ENCODE data around the gene MIDN. TPM values are rescaled to one million over a fixed set of nuclear protein-coding genes. Genes with fewer than 3 reads are reported as not detected.
A peak's percentile ranks its signal among the peaks of the same experiment; 100 is the strongest.

The MIDN gene
- total RNA-seq, 1 donor from 2014 or later, result 60.5 TPM

DNA sequence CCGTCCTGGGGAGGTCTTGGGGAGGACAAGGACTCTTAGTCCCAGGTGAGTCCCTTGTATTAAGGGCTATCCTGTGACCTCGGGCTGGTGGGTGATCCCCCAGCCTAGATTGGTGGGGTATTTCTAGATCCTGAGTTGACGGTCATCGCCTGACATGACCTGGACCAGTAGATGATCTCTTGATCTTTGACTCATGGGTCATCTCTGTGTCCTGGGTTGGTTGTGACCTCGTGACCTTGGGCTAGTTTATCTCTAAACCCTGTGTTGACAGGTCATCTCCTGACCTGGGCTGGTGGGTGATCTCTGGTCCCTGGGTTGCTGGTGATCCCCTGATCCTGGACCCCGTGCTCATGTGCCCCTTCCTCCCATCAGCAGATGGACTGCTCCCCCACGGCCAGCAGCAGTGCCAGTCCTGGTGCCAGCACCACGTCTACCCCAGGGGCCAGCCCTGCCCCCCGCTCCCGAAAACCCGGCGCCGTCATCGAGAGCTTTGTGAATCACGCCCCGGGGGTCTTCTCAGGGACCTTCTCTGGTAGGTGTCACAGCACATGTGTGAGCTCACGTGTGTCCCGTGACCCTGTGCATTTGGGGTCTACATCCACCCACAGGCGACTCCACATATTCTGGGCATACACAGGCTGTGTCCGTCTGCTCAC, 6.3 kb downstream of the MIDN start:
- peaks cover 74% of the 10 kb centered on the region for H3K36me3 ChIP-seq
- TF ChIP-seq, protein P1, sequence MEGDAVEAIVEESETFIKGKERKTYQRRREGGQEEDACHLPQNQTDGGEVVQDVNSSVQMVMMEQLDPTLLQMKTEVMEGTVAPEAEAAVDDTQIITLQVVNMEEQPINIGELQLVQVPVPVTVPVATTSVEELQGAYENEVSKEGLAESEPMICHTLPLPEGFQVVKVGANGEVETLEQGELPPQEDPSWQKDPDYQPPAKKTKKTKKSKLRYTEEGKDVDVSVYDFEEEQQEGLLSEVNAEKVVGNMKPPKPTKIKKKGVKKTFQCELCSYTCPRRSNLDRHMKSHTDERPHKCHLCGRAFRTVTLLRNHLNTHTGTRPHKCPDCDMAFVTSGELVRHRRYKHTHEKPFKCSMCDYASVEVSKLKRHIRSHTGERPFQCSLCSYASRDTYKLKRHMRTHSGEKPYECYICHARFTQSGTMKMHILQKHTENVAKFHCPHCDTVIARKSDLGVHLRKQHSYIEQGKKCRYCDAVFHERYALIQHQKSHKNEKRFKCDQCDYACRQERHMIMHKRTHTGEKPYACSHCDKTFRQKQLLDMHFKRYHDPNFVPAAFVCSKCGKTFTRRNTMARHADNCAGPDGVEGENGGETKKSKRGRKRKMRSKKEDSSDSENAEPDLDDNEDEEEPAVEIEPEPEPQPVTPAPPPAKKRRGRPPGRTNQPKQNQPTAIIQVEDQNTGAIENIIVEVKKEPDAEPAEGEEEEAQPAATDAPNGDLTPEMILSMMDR (IDR thresholded peaks at IDR 0.05; ENCODE audit: borderline replicate concordance), result no peak
- H3K27ac ChIP-seq (replicated peaks), result peak overlapping the region; percentile 100
- no peak for DNase-seq
- peak overlapping the region; percentile 93 for H3K4me3 ChIP-seq
- no peaks in the 10 kb centered on the region for H3K9me3 ChIP-seq (replicated peaks)
- intact Hi-C loops (cut with micrococcal nuclease), result no loop called here
- H3K27me3 ChIP-seq (ENCODE audit: low read depth), result no peaks in the 10 kb centered on the region
- H3K4me1 ChIP-seq, result peaks cover 95% of the 10 kb centered on the region

GRCh38 chr19:1255186-1256161, 7.1 kb downstream of the MIDN start:
- intact Hi-C loops (cut with micrococcal nuclease), result no loop called here
- no peak for DNase-seq
- Histone ChIP-seq H3K36me3 (peaks cover 66% of the 10 kb centered on the region), H3K9me3 (replicated peaks) (no peaks in the 10 kb centered on the region), H3K27me3 (ENCODE audit: low read depth) (no peaks in the 10 kb centered on the region), H3K27ac (replicated peaks) (peak overlapping the region; percentile 100), H3K4me3 (peak overlapping the region; percentile 17), H3K4me1 (peaks cover 100% of the 10 kb centered on the region)
- TF ChIP-seq, protein P1 (IDR thresholded peaks at IDR 0.05; ENCODE audit: borderline replicate concordance), result no peak

GRCh38 chr19:1256646-1257474, 8.5 kb downstream of the MIDN start:
- peaks cover 97% of the 10 kb centered on the region for H3K4me1 ChIP-seq
- no peaks in the 10 kb centered on the region for H3K27me3 ChIP-seq (ENCODE audit: low read depth)
- intact Hi-C loops (cut with micrococcal nuclease), result no loop called here
- peaks cover 52% of the 10 kb centered on the region for H3K36me3 ChIP-seq
- DNase-seq, result no peak
- peak overlapping the region; percentile 100 for H3K27ac ChIP-seq (replicated peaks)
- H3K9me3 ChIP-seq (replicated peaks), result no peaks in the 10 kb centered on the region
- peak overlapping the region; percentile 5 for H3K4me3 ChIP-seq
- TF ChIP-seq, protein P1 (IDR thresholded peaks at IDR 0.05; ENCODE audit: borderline replicate concordance), result no peak

GRCh38 chr19:1257475-1258162, 9.2 kb downstream of the MIDN start:
- H3K27me3 ChIP-seq (ENCODE audit: low read depth), result no peaks in the 10 kb centered on the region
- intact Hi-C loops (cut with micrococcal nuclease), result no loop called here
- H3K4me3 ChIP-seq, result peak overlapping the region; percentile 75
- no peaks in the 10 kb centered on the region for H3K9me3 ChIP-seq (replicated peaks)
- peak overlapping the region; percentile 100 for H3K27ac ChIP-seq (replicated peaks)
- peaks cover 50% of the 10 kb centered on the region for H3K36me3 ChIP-seq
- DNase-seq, result no peak
- H3K4me1 ChIP-seq, result peaks cover 97% of the 10 kb centered on the region
- TF ChIP-seq, protein P1 (IDR thresholded peaks at IDR 0.05; ENCODE audit: borderline replicate concordance), result no peak

- no peak for DNase-seq
- Histone ChIP-seq H3K4me1 (peaks cover 96% of the 10 kb centered on the region), H3K9me3 (replicated peaks) (no peaks in the 10 kb centered on the region), H3K4me3 (peak overlapping the region; percentile 75), H3K27ac (replicated peaks) (peak overlapping the region; percentile 100), H3K27me3 (ENCODE audit: low read depth) (no peaks in the 10 kb centered on the region), H3K36me3 (peaks cover 50% of the 10 kb centered on the region)
- TF ChIP-seq, protein P1 (IDR thresholded peaks at IDR 0.05; ENCODE audit: borderline replicate concordance), result no peak
- intact Hi-C loops (cut with micrococcal nuclease), result no loop called here
Observed at GRCh38 chr19:1258163-1258492, 9.7 kb downstream of the MIDN start.
